Hepatocyte (in vitro differentiated cells): ENCODE measurements around the gene OR2D3. TPM values are rescaled to one million over a fixed set of nuclear protein-coding genes. Genes with fewer than 3 reads are reported as not detected.
"Not testable (repeated sequence)": the region's sequence is repeated elsewhere in the genome, so short reads cannot be mapped to it uniquely, and the experiment has no call there.

Experiments used
- DNase-seq: peaks from one replicate; pipeline ENCODE4 v3.0.0-alpha.2; 2016; ENCODE audit warnings: low spot score
- H2AFZ ChIP-seq: fragments of 200-600 bp; sonication (generic); 2 replicates; pipeline ENCODE4 v1.6.0; 2016; ENCODE audit warnings: antibody characterized with exemption, mild to moderate bottlenecking
- H3K27ac ChIP-seq: fragments of 200-600 bp; sonication (generic); 2 replicates; pipeline ENCODE4 v1.5.1; 2016; ENCODE audit warnings: mild to moderate bottlenecking
- H3K27me3 ChIP-seq: fragments of 200-600 bp; sonication (generic); 2 replicates; pipeline ENCODE4 v1.6.1; 2016
- H3K36me3 ChIP-seq: fragments of 200-600 bp; sonication (generic); replicated peaks from 2 replicates; pipeline ENCODE4 v1.5.1; 2016; ENCODE audit warnings: low read depth; ENCODE audit not compliant: insufficient read depth
- H3K4me1 ChIP-seq: fragments of 200-600 bp; sonication (generic); 2 replicates; pipeline ENCODE4 v1.5.1; 2016; ENCODE audit warnings: mild to moderate bottlenecking, moderate library complexity; ENCODE audit not compliant: insufficient read depth
- H3K4me2 ChIP-seq: fragments of 200-600 bp; sonication (generic); 2 replicates; pipeline ENCODE4 v1.6.0; 2016
- H3K4me3 ChIP-seq: fragments of 200-600 bp; sonication (generic); 2 replicates; pipeline ENCODE4 v1.5.1; 2016; ENCODE audit warnings: mild to moderate bottlenecking
- H3K79me2 ChIP-seq: fragments of 200-600 bp; sonication (generic); 2 replicates; pipeline ENCODE4 v1.6.0; 2017; ENCODE audit warnings: mild to moderate bottlenecking
- H3K9me2 ChIP-seq: fragments of 200-600 bp; sonication (generic); replicated peaks from 2 replicates; pipeline ENCODE4 v1.6.0; 2017; ENCODE audit warnings: mild to moderate bottlenecking; ENCODE audit not compliant: insufficient read depth
- H3K9me3 ChIP-seq: fragments of 200-600 bp; sonication (generic); 2 replicates; pipeline ENCODE4 v1.5.1; 2016; ENCODE audit warnings: low read depth, mild to moderate bottlenecking
- H4K20me1 ChIP-seq: fragments of 200-600 bp; sonication (generic); 2 replicates; pipeline ENCODE4 v1.6.0; 2016; ENCODE audit warnings: mild to moderate bottlenecking; ENCODE audit not compliant: insufficient read depth, poor library complexity, severe bottlenecking
- CTCF ChIP-seq: fragments of 200-600 bp; sonication (generic); IDR thresholded peaks from 2 replicates; pipeline ENCODE4 v1.5.1; 2016; ENCODE audit warnings: antibody characterized with exemption, mild to moderate bottlenecking; ENCODE audit not compliant: poor library complexity
- EZH2 ChIP-seq: fragments of 200-600 bp; sonication (generic); IDR thresholded peaks from 2 replicates; pipeline ENCODE4 v1.6.1; 2016; ENCODE audit warnings: antibody characterized with exemption, mild to moderate bottlenecking, borderline replicate concordance
- EZH2phosphoT487 ChIP-seq: fragments of 200-600 bp; sonication (generic); IDR thresholded peaks from one replicate; pipeline ENCODE4 v1.6.1; 2018; ENCODE audit warnings: antibody characterized with exemption, mild to moderate bottlenecking, low read depth, moderate library complexity; ENCODE audit not compliant: unreplicated experiment, severe bottlenecking
- WGBS: methylation state at CpG from one replicate; pipeline ENCODE4 v1.1.6; 2016; ENCODE audit warnings: low lambda C conversion rate; ENCODE audit errors: missing lambda C conversion rate; 5-methylcytosine and 5-hydroxymethylcytosine counted together
- polyA plus RNA-seq: library from polyadenylated mRNA; unstranded; fragments of >200 nt; fragmentation: Nextera tagmentation; extraction: Ambion mirVana; gene quantifications from 2 replicates; pipeline ENCODE4 v1.2.1, GENCODE V29; 2016
- total RNA-seq: library from RNA; depleted of rRNA; stranded (reverse); fragments of >200 nt; gene quantifications from 2 replicates; pipeline ENCODE4 v1.2.3, GENCODE V29; 2014

The OR2D3 gene
- total and polyA plus RNA-seq, 2 experiments from 2014 or later: not detected

DNA sequence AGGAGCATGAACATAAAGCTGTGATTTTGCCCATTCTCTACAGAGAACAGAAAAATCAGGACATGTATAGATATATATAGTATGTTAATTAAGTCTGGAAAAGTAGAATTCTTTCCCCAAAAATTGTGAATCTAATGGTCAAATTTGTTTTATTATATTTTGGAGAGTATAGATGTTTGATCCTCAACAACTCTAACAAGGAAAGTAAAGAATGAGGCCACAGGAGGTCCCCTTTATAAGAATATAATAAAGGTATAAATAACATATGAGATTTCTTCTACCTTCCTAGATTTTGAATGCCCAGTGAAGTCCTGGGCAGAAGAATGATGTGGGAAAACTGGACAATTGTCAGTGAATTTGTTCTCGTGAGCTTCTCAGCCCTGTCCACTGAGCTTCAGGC lies 44.5 kb upstream of the OR2D3 start, which contains the start of gene OR10A4:
Gene OR10A4 (plus strand): TSS at position 301 of the 400 bp plus-strand sequence. CDS start 23 bp downstream, at position 324.
- TF ChIP-seq CTCF (no peak), EZH2phosphoT487 (no peak), EZH2 (no peak)
- no peak within 1 kb of the TSS for H3K4me2 ChIP-seq
- no peaks in the 10 kb centered on the region for H3K4me1 ChIP-seq
- H3K79me2 ChIP-seq: no peaks in the 10 kb centered on the region
- no peak within 1 kb of the TSS for H2AFZ ChIP-seq
- no peak for DNase-seq
- no peak within 1 kb of the TSS for H3K27ac ChIP-seq
- no peaks in the 10 kb centered on the region for H3K9me3 ChIP-seq
- no peak within 1 kb of the TSS for H3K4me3 ChIP-seq
- no peaks in the 10 kb centered on the region for H3K36me3 ChIP-seq
- no peaks in the 10 kb centered on the region for H3K27me3 ChIP-seq
- 95% methylated on average over 1 of the region's 1 CpG for WGBS
- no peaks in the 10 kb centered on the region for H3K9me2 ChIP-seq
- H4K20me1 ChIP-seq: no peaks in the 10 kb centered on the region

GRCh38 chr11:6876914-6877313 lies 43.9 kb upstream of the OR2D3 start:
- no peaks in the 10 kb centered on the region for H3K9me2 ChIP-seq
- no peaks in the 10 kb centered on the region for H3K79me2 ChIP-seq
- H3K36me3 ChIP-seq: no peaks in the 10 kb centered on the region
- no peaks in the 10 kb centered on the region for H4K20me1 ChIP-seq
- no peak overlapping the region for H3K4me3 ChIP-seq
- no peak overlapping the region for H3K4me2 ChIP-seq
- no peaks in the 10 kb centered on the region for H3K27me3 ChIP-seq
- no peak for DNase-seq
- 91% methylated on average over 3 of the region's 3 CpGs for WGBS
- H2AFZ ChIP-seq: no peak overlapping the region
- no peaks in the 10 kb centered on the region for H3K9me3 ChIP-seq
- no peak overlapping the region for H3K27ac ChIP-seq
- TF ChIP-seq EZH2 (no peak), CTCF (no peak), EZH2phosphoT487 (no peak)
- no peaks in the 10 kb centered on the region for H3K4me1 ChIP-seq

- DNase-seq: no peak
- Histone ChIP-seq H3K9me2 (no peaks in the 10 kb centered on the region), H3K4me1 (no peaks in the 10 kb centered on the region), H3K9me3 (no peaks in the 10 kb centered on the region), H3K36me3 (no peaks in the 10 kb centered on the region), H3K4me3 (no peak overlapping the region), H3K27ac (no peak overlapping the region), H4K20me1 (no peaks in the 10 kb centered on the region), H2AFZ (no peak overlapping the region), H3K4me2 (no peak overlapping the region), H3K27me3 (no peaks in the 10 kb centered on the region), H3K79me2 (no peaks in the 10 kb centered on the region)
- no peak for TF ChIP-seq EZH2
Observed at GRCh38 chr11:6882751-6883150, 38.1 kb upstream of the OR2D3 start.

GRCh38 chr11:6887711-6888110 lies 33.1 kb upstream of the OR2D3 start:
- not testable (repeated sequence) for H3K9me3 ChIP-seq, H3K4me3 ChIP-seq, H3K9me2 ChIP-seq, DNase-seq, H3K4me2 ChIP-seq, H2AFZ ChIP-seq, H3K36me3 ChIP-seq, H3K27me3 ChIP-seq, H3K79me2 ChIP-seq, H3K27ac ChIP-seq, H4K20me1 ChIP-seq, H3K4me1 ChIP-seq
- 98% methylated on average over 5 of the region's 5 CpGs for WGBS

GRCh38 chr11:6888830-6889229 lies 32.0 kb upstream of the OR2D3 start:
- no peaks in the 10 kb centered on the region for H3K36me3 ChIP-seq
- H3K9me3 ChIP-seq: no peaks in the 10 kb centered on the region
- H3K4me1 ChIP-seq: no peaks in the 10 kb centered on the region
- H3K4me2 ChIP-seq: no peak overlapping the region
- H3K4me3 ChIP-seq: no peak overlapping the region
- H3K27ac ChIP-seq: no peak overlapping the region
- DNase-seq: no peak
- H4K20me1 ChIP-seq: no peaks in the 10 kb centered on the region
- H2AFZ ChIP-seq: no peak overlapping the region
- H3K27me3 ChIP-seq: no peaks in the 10 kb centered on the region
- no peak for TF ChIP-seq EZH2
- TF ChIP-seq EZH2phosphoT487: no peak
- no peak for TF ChIP-seq CTCF
- 96% methylated on average over 4 of the region's 4 CpGs for WGBS
- H3K9me2 ChIP-seq: no peaks in the 10 kb centered on the region
- no peaks in the 10 kb centered on the region for H3K79me2 ChIP-seq
